ENCODE results near the gene FEZF1. TPM values are rescaled to one million over a fixed set of nuclear protein-coding genes. Genes with fewer than 3 reads are reported as not detected.
A peak's percentile ranks its signal among the peaks of the same experiment; 100 is the strongest.

Gene FEZF1
- total RNA-seq, 2 donors from 2014 or later: 0.22 TPM; not detected in 1

GRCh38 chr7:122311050-122311700 lies 6.6 kb upstream of the FEZF1 start:
- TF ChIP-seq CTCF (conservative IDR thresholded peaks at IDR 0.05): no peak
- Mint-ChIP-seq H3K27ac (no peak overlapping the region), H3K4me1 (peaks cover 29% of the 10 kb centered on the region), H3K9me3 (no peaks in the 10 kb centered on the region), H3K27me3 (ENCODE audit: insufficient read depth) (peaks cover 99% of the 10 kb centered on the region), H3K4me3 (peak overlapping the region; percentile 47), H3K36me3 (ENCODE audit: low read depth) (no peaks in the 10 kb centered on the region)
- no peaks in the 10 kb centered on the region for H3K36me3 ChIP-seq (ENCODE audit: control insufficient read depth, insufficient read depth, low read length)
- no peak overlapping the region for H3K9ac ChIP-seq (ENCODE audit: extremely low read depth, low read length, poor library complexity, severe bottlenecking)
- DNase-seq: peak; percentile 77
- WGBS, 2 experiments (ENCODE audit: insufficient coverage in 1 of 2, insufficient read length in 1 of 2): 14 to 18% methylated on average over 6 to 12 of the region's 12 CpGs
- H3K9me3 ChIP-seq (ENCODE audit: control insufficient read depth, low read length): no peaks in the 10 kb centered on the region
- no peaks in the 10 kb centered on the region for H3K4me1 ChIP-seq (ENCODE audit: control insufficient read depth, insufficient read depth, low read length)
- H3K27me3 ChIP-seq (ENCODE audit: control insufficient read depth, insufficient read depth, low read length, poor library complexity, severe bottlenecking): peaks cover 100% of the 10 kb centered on the region
- no peak overlapping the region for H3K27ac ChIP-seq (ENCODE audit: low read depth, low read length)
- no peak overlapping the region for H3K4me3 ChIP-seq (ENCODE audit: low read length)

- H3K9ac ChIP-seq (ENCODE audit: extremely low read depth, low read length, poor library complexity, severe bottlenecking): no peak overlapping the region
- Mint-ChIP-seq H3K27ac (no peak overlapping the region), H3K4me3 (peak overlapping the region; percentile 47), H3K9me3 (no peaks in the 10 kb centered on the region), H3K36me3 (ENCODE audit: low read depth) (no peaks in the 10 kb centered on the region), H3K4me1 (peaks cover 34% of the 10 kb centered on the region), H3K27me3 (ENCODE audit: insufficient read depth) (peaks cover 99% of the 10 kb centered on the region)
- peaks cover 100% of the 10 kb centered on the region for H3K27me3 ChIP-seq (ENCODE audit: control insufficient read depth, insufficient read depth, low read length, poor library complexity, severe bottlenecking)
- TF ChIP-seq CTCF (conservative IDR thresholded peaks at IDR 0.05): no peak
- 1 to 2% methylated on average over 22 to 61 of the region's 61 CpGs for WGBS, 2 experiments (ENCODE audit: insufficient coverage in 1 of 2, insufficient read length in 1 of 2)
- no peaks in the 10 kb centered on the region for H3K36me3 ChIP-seq (ENCODE audit: control insufficient read depth, insufficient read depth, low read length)
- H3K4me1 ChIP-seq (ENCODE audit: control insufficient read depth, insufficient read depth, low read length): no peaks in the 10 kb centered on the region
- H3K27ac ChIP-seq (ENCODE audit: low read depth, low read length): no peak overlapping the region
- DNase-seq: peak; percentile 89
- H3K4me3 ChIP-seq (ENCODE audit: low read length): peak overlapping the region; percentile 74
- no peaks in the 10 kb centered on the region for H3K9me3 ChIP-seq (ENCODE audit: control insufficient read depth, low read length)
Observed at GRCh38 chr7:122310119-122311021, 5.8 kb upstream of the FEZF1 start.

- WGBS, 2 experiments (ENCODE audit: insufficient coverage in 1 of 2, insufficient read length in 1 of 2): 4 to 17% methylated on average over 2 to 3 of the region's 3 CpGs
- Mint-ChIP-seq H3K27ac (no peak overlapping the region), H3K4me1 (peaks cover 37% of the 10 kb centered on the region)
Observed at GRCh38 chr7:122309421-122309820, 4.9 kb upstream of the FEZF1 start.

More at GRCh38 chr7:122309421-122309820, 4.9 kb upstream of the FEZF1 start:
- no peak for TF ChIP-seq CTCF (conservative IDR thresholded peaks at IDR 0.05)
- no peak overlapping the region for H3K4me3 ChIP-seq (ENCODE audit: low read length)
- DNase-seq: peak; percentile 56
- Mint-ChIP-seq H3K4me3 (peak overlapping the region; percentile 47), H3K27me3 (ENCODE audit: insufficient read depth) (peaks cover 99% of the 10 kb centered on the region), H3K36me3 (ENCODE audit: low read depth) (no peaks in the 10 kb centered on the region), H3K9me3 (no peaks in the 10 kb centered on the region)
- H3K9ac ChIP-seq (ENCODE audit: extremely low read depth, low read length, poor library complexity, severe bottlenecking): no peak overlapping the region
- H3K9me3 ChIP-seq (ENCODE audit: control insufficient read depth, low read length): no peaks in the 10 kb centered on the region
- peaks cover 100% of the 10 kb centered on the region for H3K27me3 ChIP-seq (ENCODE audit: control insufficient read depth, insufficient read depth, low read length, poor library complexity, severe bottlenecking)
- no peak overlapping the region for H3K27ac ChIP-seq (ENCODE audit: low read depth, low read length)
- H3K36me3 ChIP-seq (ENCODE audit: control insufficient read depth, insufficient read depth, low read length): no peaks in the 10 kb centered on the region
- no peaks in the 10 kb centered on the region for H3K4me1 ChIP-seq (ENCODE audit: control insufficient read depth, insufficient read depth, low read length)
